Measurements from ENCODE around the gene PSMD5.
A peak's percentile ranks its signal among the peaks of the same experiment; 100 is the strongest.

The PSMD5 gene

DNA sequence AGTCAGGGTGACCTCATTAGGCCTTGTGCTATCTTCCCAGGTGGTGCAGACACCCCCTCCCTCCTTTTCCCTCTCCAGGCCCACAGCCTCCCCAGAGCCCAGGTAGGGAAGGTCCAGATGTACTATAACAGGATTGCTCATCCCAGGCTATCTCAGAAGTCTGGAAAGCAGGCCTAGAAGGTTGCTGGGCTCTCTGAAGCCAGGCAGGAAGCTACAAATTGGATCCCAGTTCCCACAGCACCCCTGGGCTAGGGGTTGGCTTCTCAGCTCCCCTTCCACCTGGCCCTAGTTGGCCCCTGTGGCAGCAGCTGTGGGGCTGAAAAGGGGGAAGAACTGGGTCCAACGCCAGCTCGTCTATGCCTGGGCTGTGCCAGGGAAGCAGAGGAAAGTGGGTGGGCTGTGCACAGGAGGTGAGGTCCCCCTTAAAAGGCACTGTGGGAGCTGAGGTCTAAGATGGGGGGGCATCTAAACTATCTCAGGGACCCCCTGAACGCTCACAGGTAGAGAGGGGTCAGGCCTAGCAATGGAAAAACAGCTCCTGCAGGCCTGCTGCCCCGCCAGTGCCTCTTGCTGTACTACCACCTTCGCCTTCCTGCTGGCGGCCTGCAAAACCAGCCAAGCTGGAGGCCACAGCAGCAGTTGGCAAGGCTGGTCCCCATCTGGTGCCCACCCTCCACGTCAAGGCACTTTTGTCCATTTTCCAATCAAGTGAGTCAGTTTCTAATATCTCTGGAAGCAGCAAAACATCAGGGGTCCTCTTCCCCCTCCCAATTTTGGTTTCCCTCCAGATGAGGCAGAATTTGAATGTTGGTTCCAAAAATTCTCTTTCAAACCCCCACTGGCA is 13.3 kb upstream of the PSMD5 start:
- Mint-ChIP-seq H3K9me3 (no peaks in the 10 kb centered on the region), H3K4me1 (peaks cover 10% of the 10 kb centered on the region), H3K27ac (no peak overlapping the region), H3K27me3 (no peaks in the 10 kb centered on the region), H3K36me3 (peaks cover 6% of the 10 kb centered on the region), H3K4me3 (no peak overlapping the region)
- no peak for DNase-seq (ENCODE audit: low spot score in 2 of 2)
- ATAC-seq (ENCODE audit: low read depth) = no peak

DNA sequence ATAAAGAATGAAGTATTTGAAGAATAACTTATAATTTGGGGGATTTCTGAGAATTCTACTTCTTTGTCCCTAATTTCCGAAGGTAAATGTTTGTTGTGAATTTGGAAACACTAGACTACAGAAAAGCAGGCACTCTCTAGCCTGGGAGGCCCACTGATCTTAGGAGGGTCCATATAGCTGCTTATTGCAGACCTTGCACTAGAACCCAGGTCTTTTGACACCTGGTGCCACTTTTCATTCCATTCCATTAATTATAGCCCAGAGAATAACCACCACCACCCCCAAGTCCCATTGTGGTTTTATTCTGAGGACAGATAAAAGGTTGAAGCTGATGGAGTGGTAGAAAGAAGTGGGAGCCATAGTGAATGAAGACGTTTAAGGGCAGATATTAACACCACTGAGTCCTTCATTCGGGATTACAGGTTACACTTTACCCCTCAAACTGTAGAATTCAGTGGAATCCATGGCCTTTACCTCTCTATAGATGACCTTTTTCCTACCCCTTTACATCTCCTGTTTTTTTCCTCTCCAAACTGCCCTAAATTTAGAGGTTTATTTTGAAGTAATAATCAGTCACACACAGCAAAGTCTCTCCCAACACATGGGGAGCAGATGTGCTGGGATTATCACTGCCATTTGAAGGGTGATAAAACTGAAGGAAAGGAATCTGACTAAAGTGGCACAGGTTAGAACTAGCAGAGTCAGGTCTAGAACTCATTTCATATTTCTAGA is 12.0 kb upstream of the PSMD5 start:
- Mint-ChIP-seq H3K4me1 (peaks cover 14% of the 10 kb centered on the region), H3K36me3 (peaks cover 8% of the 10 kb centered on the region), H3K9me3 (no peaks in the 10 kb centered on the region), H3K27ac (peak overlapping the region; percentile 24), H3K4me3 (no peak overlapping the region), H3K27me3 (no peaks in the 10 kb centered on the region)
- DNase-seq (ENCODE audit: low spot score in 2 of 2) = no peak
- ATAC-seq (ENCODE audit: low read depth) = no peak

DNA sequence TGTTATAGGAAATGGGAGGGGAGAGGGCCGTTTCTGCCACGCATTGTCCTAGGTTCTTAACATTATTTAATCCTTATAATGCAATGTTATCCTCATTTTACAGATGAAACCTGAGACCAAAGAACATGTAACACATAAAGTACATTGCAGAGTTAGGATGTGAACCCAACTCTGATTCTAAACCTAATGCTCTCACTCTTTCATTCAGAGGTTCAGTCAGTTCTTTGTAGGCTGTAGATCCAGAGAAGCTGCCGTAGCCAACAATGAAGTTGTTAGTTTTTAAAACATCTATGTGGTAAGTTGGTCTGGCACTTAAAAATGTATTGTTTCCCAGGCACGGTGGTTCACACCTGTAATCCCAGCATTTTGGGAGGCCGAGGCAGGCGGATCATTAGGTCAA is 10.5 kb upstream of the PSMD5 start:
- no peak for DNase-seq (ENCODE audit: low spot score in 2 of 2)
- Mint-ChIP-seq H3K4me1 (peaks cover 13% of the 10 kb centered on the region), H3K27ac (no peak overlapping the region), H3K9me3 (no peaks in the 10 kb centered on the region), H3K27me3 (no peaks in the 10 kb centered on the region), H3K4me3 (no peak overlapping the region), H3K36me3 (peaks cover 13% of the 10 kb centered on the region)
- no peak for ATAC-seq (ENCODE audit: low read depth)

DNA sequence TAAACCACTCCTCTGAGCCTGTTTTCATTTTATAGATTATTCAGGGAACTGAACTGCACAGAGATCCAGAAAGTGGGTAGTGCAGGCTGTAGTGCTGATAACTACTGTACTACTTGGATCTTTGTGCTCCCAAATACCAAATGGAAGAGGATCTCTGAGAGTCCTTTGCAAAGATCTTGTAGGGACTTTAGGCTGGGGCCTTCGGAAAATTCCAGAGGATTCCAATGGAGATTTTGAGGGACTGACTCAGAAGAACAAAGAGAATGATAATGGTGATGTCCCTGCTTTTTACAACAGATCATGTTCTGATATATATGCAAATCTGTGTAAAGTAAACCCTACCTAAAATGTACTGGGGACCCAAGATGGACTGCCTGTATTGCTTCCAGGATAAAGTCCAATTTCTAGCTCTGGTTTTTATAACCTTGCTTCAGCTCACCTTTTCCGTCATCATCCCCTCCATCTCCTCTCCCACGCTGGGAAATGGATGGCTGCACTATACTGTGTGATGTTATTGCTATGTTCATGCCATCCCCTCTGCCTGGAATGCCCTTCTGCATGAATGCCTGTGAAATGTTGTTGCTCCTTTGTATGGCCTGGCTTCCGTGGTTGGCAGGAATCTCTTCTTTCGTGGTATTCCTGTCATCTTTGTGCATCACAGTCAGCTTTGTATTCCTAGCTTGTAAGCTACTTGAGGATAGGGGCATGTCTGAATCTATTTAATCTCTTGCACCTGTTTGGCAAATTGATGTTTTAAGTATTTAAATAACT is 9.7 kb upstream of the PSMD5 start:
- no peak overlapping the region for H3K4me3 Mint-ChIP-seq
- no peak overlapping the region for H3K27ac Mint-ChIP-seq
- no peak for DNase-seq (ENCODE audit: low spot score in 2 of 2)
- no peaks in the 10 kb centered on the region for H3K27me3 Mint-ChIP-seq
- H3K36me3 Mint-ChIP-seq = peaks cover 14% of the 10 kb centered on the region
- H3K4me1 Mint-ChIP-seq = peaks cover 18% of the 10 kb centered on the region
- no peak for ATAC-seq (ENCODE audit: low read depth)
- H3K9me3 Mint-ChIP-seq = no peaks in the 10 kb centered on the region

DNA sequence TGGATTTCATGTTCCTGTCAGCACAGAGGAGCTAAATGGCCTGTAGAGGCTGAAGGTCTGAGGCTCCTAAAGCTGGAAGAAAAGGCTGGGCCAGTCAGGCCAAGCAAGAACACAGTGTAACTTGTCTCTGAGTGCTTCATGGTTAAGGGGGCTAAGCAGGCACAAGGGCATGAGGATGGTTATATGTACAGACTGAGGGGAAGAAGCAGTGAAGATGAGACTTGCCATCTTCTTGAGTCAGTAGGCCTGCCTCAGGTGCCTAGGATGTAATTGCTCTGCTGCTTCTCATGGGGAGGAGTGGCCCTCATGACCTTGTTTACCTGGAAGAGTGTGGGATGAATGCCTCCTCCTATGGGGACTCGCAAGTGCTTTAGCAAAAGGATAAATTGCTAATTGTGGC is 8.7 kb upstream of the PSMD5 start:
- peak overlapping the region; percentile 53 for H3K27ac Mint-ChIP-seq

DNA sequence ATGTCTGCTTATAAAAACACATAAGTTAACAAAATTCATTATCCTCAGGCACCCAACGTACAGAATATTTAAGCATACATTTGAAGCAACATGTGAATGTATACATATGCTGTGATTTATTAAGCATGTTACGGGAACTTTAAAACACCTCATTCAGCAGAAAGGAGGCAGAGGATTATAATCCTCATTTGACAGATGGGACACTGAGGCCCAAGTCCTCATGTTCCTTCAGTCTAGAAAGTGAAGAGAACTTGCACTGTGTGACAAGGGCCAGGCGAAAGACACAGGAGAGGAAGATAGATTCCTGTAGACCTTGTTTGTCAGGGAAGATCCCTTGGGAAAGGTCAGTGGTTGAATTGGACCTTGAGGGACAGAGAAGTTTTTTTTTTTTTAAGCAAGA is 7.6 kb upstream of the PSMD5 start:
- Mint-ChIP-seq H3K36me3 (peaks cover 17% of the 10 kb centered on the region), H3K27ac (no peak overlapping the region), H3K4me1 (peaks cover 29% of the 10 kb centered on the region), H3K27me3 (no peaks in the 10 kb centered on the region), H3K9me3 (no peaks in the 10 kb centered on the region), H3K4me3 (no peak overlapping the region)
- DNase-seq (ENCODE audit: low spot score in 2 of 2) (no peak), ATAC-seq (ENCODE audit: low read depth) (no peak)

More for the DNA sequence above, 8.7 kb upstream of the PSMD5 start:
- Mint-ChIP-seq H3K4me3 (no peak overlapping the region), H3K4me1 (peaks cover 24% of the 10 kb centered on the region), H3K27me3 (no peaks in the 10 kb centered on the region), H3K36me3 (peaks cover 13% of the 10 kb centered on the region), H3K9me3 (no peaks in the 10 kb centered on the region)
- no peak for DNase-seq (ENCODE audit: low spot score in 2 of 2)
- no peak for ATAC-seq (ENCODE audit: low read depth)

DNA sequence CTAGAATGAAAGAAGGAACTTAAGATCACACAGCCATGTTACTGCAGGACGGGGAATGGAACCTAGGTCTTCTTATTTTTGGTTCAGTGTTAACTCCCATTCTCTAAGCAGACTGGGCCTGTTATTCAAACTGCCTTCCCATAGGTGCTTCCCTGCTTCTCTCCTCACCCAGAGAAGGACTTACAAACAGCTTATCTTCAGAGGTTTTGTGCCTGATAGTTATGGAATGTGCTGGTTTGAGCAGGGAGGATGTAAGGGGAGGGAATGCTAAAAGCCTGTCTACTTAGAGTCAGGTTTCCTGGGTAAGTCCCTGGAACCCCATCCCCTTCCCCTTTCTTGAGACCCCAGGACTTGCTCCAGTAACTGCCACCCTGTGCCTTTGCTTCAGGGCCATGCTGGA is 4.2 kb upstream of the PSMD5 start:
- Mint-ChIP-seq H3K27ac (no peak overlapping the region), H3K27me3 (no peaks in the 10 kb centered on the region), H3K9me3 (no peaks in the 10 kb centered on the region), H3K4me1 (peaks cover 39% of the 10 kb centered on the region), H3K36me3 (peaks cover 20% of the 10 kb centered on the region), H3K4me3 (no peak overlapping the region)
- DNase-seq (ENCODE audit: low spot score in 2 of 2) (no peak), ATAC-seq (ENCODE audit: low read depth) (no peak)

DNA sequence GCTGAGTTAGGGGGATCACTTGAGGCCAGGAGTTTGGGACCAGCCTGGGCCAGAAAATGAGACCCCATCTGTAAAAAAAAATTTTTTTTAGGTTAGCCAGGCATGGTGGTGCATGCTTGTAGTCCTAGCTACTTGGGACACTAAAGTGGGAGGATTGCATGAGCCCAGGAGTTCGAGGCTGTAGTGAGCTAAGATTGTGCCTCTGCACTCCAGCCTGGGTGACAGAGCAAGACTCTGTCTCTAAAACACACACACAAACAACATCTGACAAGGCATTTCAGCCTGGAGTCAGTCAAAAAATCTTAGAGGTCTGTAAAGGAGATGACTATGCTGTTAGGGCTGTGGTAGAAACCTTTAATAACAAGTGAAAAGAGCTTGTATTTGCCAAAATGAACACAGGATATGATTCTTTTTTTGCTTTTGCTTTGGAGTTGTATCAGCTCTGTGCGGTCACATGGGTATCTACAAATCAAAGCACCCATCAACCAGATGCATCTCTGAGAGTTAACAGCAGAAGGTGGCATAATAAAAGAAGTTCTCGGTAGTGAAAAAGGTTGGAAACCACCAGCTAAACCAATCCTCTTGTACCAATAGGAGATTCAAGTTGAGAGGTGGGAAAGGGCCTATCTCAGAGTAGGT is 3.6 kb upstream of the PSMD5 start:
- H3K36me3 Mint-ChIP-seq = peaks cover 20% of the 10 kb centered on the region
- H3K9me3 Mint-ChIP-seq = no peaks in the 10 kb centered on the region
- H3K27ac Mint-ChIP-seq = no peak overlapping the region
- H3K4me3 Mint-ChIP-seq = no peak overlapping the region
- H3K27me3 Mint-ChIP-seq = no peaks in the 10 kb centered on the region
- H3K4me1 Mint-ChIP-seq = peaks cover 41% of the 10 kb centered on the region
- ATAC-seq (ENCODE audit: low read depth) (no peak), DNase-seq (ENCODE audit: low spot score in 2 of 2) (no peak)

DNA sequence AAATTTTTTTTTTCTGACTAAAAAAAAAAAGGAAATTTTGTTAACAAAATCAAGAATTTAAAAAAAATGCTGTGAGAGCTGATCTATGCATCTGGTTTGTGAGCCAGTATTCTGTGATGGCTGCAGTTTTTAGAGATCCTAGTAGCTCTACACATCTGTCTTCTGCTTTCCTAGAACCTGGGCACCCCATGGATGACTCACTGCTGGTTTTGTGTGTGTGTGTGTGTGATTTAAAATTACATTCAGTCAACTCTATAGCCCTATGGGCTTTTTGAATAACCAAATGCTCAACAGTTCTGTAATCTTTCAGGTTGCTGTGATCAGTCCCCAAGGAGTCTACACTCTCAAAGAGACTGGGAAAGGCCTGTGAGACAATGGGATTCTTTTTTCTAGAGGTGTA is 2.5 kb upstream of the PSMD5 start:
- ATAC-seq (ENCODE audit: low read depth) (no peak), DNase-seq (ENCODE audit: low spot score in 2 of 2) (no peak)
- Mint-ChIP-seq H3K4me1 (peaks cover 37% of the 10 kb centered on the region), H3K9me3 (no peaks in the 10 kb centered on the region), H3K27ac (no peak overlapping the region), H3K27me3 (no peaks in the 10 kb centered on the region), H3K36me3 (peaks cover 15% of the 10 kb centered on the region), H3K4me3 (no peak overlapping the region)

DNA sequence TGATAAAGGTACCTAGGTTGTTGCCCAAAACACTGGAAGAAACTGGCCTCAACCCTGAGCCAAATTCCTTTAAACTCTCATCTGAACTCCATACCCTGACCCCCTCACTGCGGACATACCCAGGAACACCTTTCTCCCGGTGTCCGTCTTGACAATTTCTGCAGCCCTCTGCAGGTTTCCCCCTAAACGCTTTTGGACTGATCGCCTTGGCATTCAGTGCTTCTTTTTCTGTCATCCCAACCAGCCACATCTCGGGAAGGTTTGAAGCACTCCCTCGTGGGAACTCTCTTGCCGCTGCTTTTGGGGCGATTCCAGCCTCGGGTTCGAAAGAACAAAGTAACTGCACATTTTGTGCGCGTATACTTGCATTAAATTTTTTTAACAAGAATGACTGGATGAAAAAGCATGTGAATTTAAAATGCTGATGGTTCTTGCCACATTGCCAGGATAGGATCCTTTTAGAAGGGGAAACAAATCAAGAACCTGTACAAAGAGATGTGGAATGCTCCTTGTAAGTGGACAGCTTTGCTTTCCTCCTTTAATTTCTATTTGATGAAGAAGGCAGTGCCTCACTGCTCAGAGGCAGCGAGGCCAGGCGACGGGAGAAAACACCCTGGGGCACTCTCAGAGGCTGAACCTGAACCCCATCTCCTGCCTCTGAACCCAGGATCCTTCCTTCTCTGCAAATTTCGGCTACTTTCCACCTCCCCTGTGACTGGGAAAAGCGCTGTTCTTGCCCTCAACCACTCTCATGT is 615 bp downstream of the PSMD5 start:
- Mint-ChIP-seq H3K36me3 (peaks cover 17% of the 10 kb centered on the region), H3K27me3 (no peaks in the 10 kb centered on the region), H3K4me1 (peaks cover 33% of the 10 kb centered on the region), H3K9me3 (no peaks in the 10 kb centered on the region), H3K27ac (peak overlapping the region; percentile 100), H3K4me3 (peak overlapping the region; percentile 91)
- DNase-seq (ENCODE audit: low spot score in 2 of 2) (no peak), ATAC-seq (ENCODE audit: low read depth) (peak; percentile 3)

DNA sequence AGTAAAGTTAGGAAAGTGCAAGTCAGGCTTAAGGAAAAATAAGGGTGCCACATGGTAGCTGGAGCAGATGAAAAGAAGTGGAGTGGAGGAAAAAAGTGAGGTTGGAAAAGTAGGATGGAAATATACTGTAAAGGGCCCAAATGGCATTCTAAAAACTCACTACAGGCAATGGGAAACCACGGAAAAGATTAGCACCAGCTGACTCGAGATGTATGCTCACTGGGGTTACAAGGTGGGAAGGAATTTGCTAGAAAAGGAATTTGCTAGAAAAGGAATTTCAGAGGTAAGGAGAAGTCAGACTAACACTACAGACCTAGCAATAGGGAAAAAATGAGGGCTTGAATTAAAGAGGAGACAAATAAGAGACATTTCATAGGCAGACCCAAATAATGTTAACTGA is 3.6 kb downstream of the PSMD5 start:
- H3K36me3 Mint-ChIP-seq = peaks cover 17% of the 10 kb centered on the region
- H3K27me3 Mint-ChIP-seq = no peaks in the 10 kb centered on the region
- no peaks in the 10 kb centered on the region for H3K9me3 Mint-ChIP-seq
- ATAC-seq (ENCODE audit: low read depth) = no peak
- no peak overlapping the region for H3K4me3 Mint-ChIP-seq
- peak overlapping the region; percentile 0 for H3K27ac Mint-ChIP-seq
- DNase-seq (ENCODE audit: low spot score in 2 of 2) = no peak
- H3K4me1 Mint-ChIP-seq = peaks cover 27% of the 10 kb centered on the region

DNA sequence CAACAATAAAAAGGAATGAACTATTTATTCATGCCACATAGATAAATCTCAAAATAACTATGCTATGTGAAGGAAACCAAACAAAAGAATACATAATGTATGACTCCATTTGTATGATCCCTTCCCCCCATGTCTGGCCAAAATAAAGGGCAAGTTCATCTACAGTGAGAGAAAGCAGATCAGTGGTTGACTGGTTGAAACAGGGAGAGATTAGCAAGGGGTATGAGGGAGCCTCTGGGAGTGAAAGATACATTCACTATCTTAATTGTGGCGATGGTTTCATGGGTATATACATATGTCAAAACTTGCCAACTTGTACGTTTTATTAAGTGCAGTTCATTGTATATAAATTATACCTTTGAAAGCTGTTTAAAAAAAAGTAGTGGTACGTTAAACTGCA is 4.8 kb downstream of the PSMD5 start:
- no peaks in the 10 kb centered on the region for H3K9me3 Mint-ChIP-seq
- no peak overlapping the region for H3K4me3 Mint-ChIP-seq
- peaks cover 22% of the 10 kb centered on the region for H3K4me1 Mint-ChIP-seq
- peak overlapping the region; percentile 35 for H3K27ac Mint-ChIP-seq
- peaks cover 20% of the 10 kb centered on the region for H3K36me3 Mint-ChIP-seq
- ATAC-seq (ENCODE audit: low read depth) (no peak), DNase-seq (ENCODE audit: low spot score in 2 of 2) (no peak)
- no peaks in the 10 kb centered on the region for H3K27me3 Mint-ChIP-seq

DNA sequence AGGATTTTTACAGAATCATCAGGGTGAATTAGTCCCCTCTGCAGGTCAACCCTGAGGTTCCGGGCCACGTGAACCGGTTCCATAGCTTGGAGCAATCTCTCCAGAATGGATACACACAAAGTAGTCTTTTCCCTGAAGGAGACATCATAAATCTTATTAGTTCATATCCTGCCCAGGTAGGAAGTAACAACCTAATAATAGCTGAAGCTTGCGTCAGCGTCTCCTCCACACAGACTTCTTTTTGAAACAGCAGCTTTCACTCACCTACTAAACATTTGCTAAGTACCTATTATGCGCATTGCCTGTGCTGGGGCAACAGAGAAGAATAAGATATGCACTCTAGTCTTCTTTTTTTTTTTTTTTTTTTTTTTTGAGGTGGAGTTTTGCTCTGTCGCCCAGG is 9.4 kb downstream of the PSMD5 start:
- Mint-ChIP-seq H3K27me3 (no peaks in the 10 kb centered on the region), H3K36me3 (peaks cover 41% of the 10 kb centered on the region), H3K4me3 (no peak overlapping the region), H3K9me3 (no peaks in the 10 kb centered on the region), H3K27ac (no peak overlapping the region), H3K4me1 (peaks cover 11% of the 10 kb centered on the region)
- ATAC-seq (ENCODE audit: low read depth) = no peak
- no peak for DNase-seq (ENCODE audit: low spot score in 2 of 2)

All from memory B cell (primary cell).